Astrocyte of the spinal cord (primary cell): ENCODE results near the gene KRT85.

Experiments
- DNase-seq: peaks from one replicate; pipeline ENCODE4 v3.0.0; 2011; ENCODE audit warnings: low read depth, low spot score
- H3K4me3 ChIP-seq: 2 replicates; pipeline ENCODE4 v1.5.1; 2011; ENCODE audit warnings: low read depth, mild to moderate bottlenecking, low read length, moderate library complexity
- CTCF ChIP-seq: IDR thresholded peaks from 2 replicates; pipeline ENCODE4 v1.5.1; 2012; ENCODE audit warnings: low read depth, mild to moderate bottlenecking, low read length, inconsistent platforms
- in situ Hi-C: cut with HindIII; loops from 2 replicates; pipeline ENCODE4 v1.10.0; 2017; ENCODE audit warnings: low sequenced_read_pairs

KRT85 gene

DNA sequence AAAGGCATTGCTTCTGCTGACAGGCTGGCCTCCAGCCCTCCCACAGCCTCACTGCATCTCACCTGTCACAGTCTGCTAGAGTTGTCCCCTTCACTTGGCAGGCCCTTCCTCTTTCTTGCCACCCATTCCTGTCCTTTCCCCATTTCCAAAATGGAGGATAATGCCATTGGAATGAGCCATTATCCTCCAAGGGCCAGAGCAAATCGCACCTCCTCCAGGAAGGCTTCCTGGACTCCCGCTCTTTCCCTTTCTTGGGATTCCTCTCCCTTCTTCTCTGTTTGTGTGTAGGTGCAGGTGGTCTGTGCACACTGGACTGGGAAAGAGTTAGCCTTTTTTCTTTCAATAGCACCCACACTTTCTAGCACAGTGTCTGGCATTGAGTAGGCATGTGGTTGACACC lies 35.1 kb upstream of the KRT85 start:
- TF ChIP-seq CTCF, result no peak
- no peak overlapping the region for H3K4me3 ChIP-seq
- in situ Hi-C loops, result no loop called here
- no peak for DNase-seq

DNA sequence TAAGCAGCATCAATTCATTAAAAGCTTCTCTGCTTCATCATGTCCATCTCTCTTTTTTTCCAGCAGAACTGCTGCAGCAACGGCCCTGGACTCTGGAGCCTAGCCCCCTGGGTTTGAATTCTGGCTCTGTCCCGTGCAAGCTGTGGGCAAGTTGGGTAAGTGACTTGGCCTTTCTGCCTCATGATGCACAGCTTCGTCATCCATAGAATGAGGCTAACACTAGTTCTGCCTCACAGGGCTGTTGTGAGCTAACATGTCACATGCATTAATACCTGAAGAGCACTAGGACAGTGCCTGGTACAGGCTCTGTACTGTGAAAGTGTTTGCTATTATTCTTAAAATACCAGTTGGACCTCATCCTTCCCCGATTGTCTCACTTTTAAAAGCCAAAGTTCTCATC lies 34.6 kb upstream of the KRT85 start:
- no peak for DNase-seq
- no peak overlapping the region for H3K4me3 ChIP-seq
- in situ Hi-C loops, result no loop called here
- no peak for TF ChIP-seq CTCF

DNA sequence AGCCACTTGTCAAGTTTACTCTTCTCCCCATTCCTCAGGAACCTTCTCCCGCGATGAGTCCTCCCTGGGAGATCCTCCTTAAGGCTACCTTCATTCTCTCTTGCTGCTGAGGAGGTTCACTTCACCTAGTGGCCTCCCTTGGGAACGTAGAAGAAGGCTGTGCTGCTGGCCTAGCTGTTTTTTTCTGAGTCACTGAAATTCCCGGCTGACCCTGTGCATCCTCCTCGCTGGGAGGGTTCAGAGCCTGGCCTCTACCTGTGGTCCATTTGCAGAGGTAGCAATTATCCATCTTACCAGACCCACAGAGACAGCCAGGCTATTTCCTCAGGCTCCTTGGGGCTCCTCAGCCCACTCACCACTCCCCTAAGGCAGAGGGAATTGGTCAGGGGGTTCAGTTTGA lies 34.2 kb upstream of the KRT85 start:
- no peak for TF ChIP-seq CTCF
- no peak overlapping the region for H3K4me3 ChIP-seq
- DNase-seq, result no peak
- in situ Hi-C loops, result no loop called here

- no peak overlapping the region for H3K4me3 ChIP-seq
- TF ChIP-seq CTCF, result no peak
- in situ Hi-C loops, result no loop called here
- DNase-seq, result no peak
Measured at GRCh38 chr12:52400906-52401305, 33.6 kb upstream of the KRT85 start.

DNA sequence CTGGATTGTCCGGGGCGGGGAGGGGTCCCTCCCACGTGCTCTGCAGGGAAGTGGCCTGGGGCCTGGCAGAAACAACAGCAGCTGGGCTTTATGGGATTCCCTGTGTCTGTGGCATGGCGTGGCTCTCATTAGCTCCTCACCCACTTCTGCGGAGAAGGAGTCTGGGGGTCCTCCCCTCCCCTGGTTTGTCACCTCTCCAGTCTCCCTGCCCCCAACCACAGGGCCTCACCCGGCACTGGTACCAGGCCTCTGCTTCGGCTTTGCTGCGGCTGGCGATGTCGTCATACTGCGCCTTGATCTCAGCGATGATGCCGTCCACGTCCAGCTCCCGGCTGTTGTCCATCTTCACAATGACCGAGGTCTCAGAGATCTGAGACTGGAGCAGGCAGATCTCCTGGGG lies 32.5 kb upstream of the KRT85 start:
- DNase-seq, result no peak
- H3K4me3 ChIP-seq, result no peak overlapping the region
- TF ChIP-seq CTCF, result no peak
- in situ Hi-C loops, result no loop called here

DNA sequence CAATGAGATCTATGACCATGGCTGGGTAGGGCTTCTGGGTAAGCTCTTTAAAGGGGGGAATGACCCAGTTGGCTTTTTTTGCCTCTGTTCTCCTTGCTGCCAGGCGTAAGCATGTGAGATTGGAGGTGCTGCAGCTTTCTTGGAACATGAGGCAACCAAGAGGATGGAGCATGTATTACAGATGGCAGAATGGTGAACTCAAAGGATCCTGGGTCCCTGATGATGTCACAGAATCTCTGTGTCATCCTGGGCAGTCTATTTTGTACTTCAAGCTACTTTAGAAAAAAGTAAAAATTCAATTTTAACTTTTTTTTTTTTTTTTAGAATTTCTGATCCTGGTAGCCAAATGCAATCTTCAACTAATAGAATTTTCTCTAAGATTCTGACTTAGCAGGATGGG lies 30.9 kb upstream of the KRT85 start:
- in situ Hi-C loops, result no loop called here
- no peak for DNase-seq
- no peak overlapping the region for H3K4me3 ChIP-seq
- no peak for TF ChIP-seq CTCF

DNA sequence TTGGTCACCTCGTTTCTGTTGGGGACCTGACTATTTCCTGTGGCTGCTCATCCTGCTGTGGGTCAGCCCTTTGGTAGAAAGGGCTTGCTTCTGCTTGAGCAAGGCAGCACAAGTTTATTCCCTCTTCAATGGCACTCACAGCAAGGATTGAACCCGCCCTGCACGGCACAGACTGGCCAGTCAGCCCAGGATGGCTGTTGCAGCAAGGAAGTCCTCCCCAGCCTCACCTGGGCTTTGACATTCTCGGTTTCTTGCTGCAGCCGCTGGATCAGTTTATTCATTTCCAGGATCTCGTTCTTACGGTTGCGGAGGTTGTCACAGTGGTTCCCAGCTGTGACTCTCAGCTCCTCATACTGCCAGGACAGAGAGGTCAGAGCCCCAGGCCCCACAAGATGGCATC lies 29.4 kb upstream of the KRT85 start:
- no peak for TF ChIP-seq CTCF
- no peak overlapping the region for H3K4me3 ChIP-seq
- DNase-seq, result no peak
- in situ Hi-C loops, result no loop called here
